GM11168 (cell line): ENCODE results near the gene GLYATL1.

ENCODE experiments used
- in situ Hi-C: fragments of 300-500 bp; cut with MboI; formaldehyde crosslinking; loops from one replicate; pipeline ENCODE4 v1.12.0; 2022; ENCODE audit warnings: low sequenced_read_pairs; ENCODE audit not compliant: unreplicated experiment

The GLYATL1 gene

GRCh38 chr11:58939277-58939676 is at the start of gene GLYATL1:
Gene GLYATL1 (plus strand): TSS chr11:58939488. CDS start chr11:58947088, 7,600 bp downstream.
- in situ Hi-C loops = no loop called here

GRCh38 chr11:58893899-58894298 is 45.4 kb upstream of the GLYATL1 start:
- in situ Hi-C loops = no loop called here

- in situ Hi-C loops = no loop called here
These were observed 41.2 kb upstream of the GLYATL1 start for GRCh38 chr11:58898106-58898505.

DNA sequence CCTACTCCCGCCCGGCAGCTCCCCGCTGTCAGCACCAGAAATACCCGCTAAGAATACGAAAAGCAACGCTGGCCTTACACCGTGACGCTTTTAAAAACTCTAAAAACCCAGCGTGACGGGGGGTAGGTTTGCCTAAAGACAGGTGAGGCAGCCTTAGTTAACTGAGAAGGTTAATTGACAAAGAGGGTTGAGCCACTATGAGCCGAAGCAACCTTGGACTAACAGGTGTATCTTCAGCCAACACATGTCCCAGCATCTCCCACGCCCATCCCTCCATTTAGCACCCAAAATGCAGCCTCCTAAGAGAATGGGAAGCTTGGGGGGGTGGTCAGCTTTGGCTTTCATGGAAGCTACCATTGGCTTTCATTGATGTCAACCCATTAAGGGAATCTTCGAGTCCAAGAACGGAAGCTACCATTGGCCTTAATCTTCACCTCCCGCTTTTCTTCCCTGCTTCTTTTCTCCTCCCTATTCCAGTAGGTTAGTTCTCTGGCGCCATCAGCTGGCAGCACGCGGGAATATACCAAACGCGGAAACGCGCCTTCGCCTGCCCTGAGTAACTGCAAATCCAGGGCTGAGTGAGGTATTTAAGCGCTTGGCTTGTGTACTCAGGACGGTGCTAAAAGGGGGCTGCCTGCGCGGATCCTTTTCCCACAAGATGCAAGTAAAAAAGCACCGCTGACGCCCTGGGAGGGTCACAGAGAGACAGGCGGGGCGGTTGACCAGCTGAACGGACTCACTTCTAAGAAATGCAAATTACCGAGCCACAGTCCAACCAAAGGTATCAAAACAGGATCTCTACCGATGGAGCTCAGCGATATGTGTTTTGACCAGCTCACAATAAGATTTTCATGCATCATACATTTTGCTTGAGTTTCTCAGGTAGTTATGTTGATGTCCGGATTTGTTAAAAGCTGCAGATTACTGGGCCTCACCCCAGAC is 38.5 kb upstream of the GLYATL1 start:
- in situ Hi-C loops = no loop called here

- in situ Hi-C loops = no loop called here
These were observed 36.4 kb upstream of the GLYATL1 start for GRCh38 chr11:58902881-58903280.

DNA sequence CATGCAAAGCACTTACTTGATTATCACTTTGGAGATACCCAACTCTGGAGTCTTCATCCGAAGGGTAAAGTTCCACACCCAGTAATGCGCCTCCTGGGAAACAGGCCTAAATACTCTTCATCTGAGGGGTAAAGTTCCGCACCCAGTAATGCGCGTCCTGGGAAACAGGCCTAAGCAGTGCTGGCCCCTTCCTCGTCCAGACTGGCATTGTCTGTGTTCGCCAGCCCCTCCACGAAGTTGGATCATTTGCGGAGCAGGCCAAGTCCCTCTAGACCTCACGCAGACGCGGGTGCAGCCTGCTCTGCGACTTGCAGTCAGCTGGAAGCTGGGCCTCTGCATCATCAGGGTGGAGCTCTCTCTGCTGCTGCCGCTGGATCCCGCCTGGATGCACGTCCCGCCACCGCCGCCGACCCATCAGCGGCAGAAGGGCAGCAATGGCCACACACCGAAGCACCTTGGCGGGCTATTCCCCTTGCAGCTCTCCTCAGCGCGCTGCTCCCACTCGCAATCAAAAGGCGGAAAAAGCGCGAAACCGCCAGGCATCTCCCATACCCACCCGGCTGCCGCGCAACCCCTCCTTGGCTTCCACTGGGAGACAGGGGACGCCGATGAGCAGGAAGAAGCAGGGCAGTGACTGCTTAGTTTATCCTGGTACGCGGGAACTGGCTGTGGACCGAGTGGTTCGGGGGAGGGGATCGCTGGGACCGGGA is 34.1 kb upstream of the GLYATL1 start:
- in situ Hi-C loops = no loop called here

GRCh38 chr11:58905721-58906547 is 33.4 kb upstream of the GLYATL1 start:
- in situ Hi-C loops = no loop called here

DNA sequence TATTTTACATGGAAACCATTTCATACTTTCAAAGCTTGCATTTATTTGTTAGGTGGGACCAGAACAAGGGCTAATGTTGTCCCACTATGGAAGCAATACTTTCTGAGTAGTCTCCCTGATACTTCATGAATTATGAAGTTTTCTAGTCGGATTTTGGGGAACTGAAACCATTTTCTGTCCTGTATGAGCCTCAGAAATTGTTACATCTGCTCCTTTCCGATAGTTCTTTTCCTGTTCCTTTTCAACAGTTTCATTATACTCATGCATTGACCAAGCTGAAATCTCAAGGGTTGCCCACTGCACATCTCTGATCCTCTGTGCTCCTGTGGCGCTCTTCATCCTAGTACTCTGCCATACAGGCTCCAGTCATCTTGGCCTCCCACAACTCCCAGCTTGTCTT is 31.5 kb upstream of the GLYATL1 start:
- in situ Hi-C loops = no loop called here

DNA sequence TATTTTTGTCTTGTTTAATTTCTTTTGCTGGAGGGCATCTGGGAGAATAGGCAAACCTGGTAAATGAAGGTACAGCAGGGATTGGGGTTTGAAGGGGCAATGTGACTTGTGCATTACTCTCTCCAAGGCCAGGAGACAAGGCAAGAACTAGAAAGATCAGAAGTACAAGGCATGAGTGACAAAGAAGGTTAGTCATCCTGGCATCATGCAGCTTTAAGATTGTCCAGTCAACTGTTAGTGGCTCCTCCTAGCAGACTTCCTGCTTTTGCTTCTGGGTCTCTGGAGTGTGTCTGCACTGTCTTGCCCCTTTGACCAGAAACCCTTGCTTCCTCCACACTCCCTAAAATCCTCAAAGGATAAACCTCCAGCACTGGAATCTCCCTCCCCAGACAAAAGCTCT is 27.2 kb upstream of the GLYATL1 start:
- in situ Hi-C loops = no loop called here

DNA sequence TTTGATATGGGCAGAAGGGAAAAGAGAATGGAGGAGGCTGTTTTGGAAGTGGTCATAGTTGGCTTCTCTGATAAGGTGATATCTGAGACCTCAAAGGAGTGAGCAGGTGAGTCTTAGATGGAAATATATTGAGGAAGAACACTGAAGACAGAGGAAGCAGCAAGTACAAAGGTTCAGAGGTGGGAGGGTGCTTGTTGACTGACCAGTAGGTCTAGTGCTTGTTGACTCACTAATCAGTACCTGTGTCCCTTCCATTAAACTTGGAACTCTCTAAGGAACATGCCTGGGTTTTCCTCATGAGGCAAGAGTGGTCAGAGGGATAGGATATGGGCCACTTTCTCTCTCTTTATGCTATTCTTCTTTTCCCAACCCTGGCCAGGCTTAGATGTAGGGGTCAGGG is 25.6 kb upstream of the GLYATL1 start:
- in situ Hi-C loops = no loop called here

- in situ Hi-C loops = no loop called here
These were observed 24.3 kb upstream of the GLYATL1 start for GRCh38 chr11:58914821-58915543.

- in situ Hi-C loops = no loop called here
These were observed 22.7 kb upstream of the GLYATL1 start for GRCh38 chr11:58916637-58917036.

GRCh38 chr11:58917159-58917783 is 22.0 kb upstream of the GLYATL1 start:
- in situ Hi-C loops = no loop called here

DNA sequence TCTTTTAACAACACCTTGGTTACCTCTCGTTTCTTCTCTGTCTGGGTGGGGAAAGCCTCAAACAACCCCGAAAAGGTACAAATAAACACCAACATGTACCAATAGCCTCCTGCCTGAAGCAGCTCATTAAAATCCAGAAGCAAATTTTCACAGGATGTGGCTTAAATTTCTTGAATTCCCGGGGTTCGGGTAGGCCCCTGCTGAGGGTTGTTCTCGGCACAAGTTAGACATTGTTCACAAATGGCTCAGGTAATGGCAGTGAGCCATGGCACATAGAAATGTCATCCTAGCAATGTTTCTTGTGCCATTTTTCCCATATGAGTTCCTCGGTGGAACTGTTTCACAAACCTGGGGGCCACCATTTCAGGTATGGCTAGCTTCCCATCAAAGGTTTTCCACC is 19.7 kb upstream of the GLYATL1 start:
- in situ Hi-C loops = no loop called here

- in situ Hi-C loops = no loop called here
These were observed 19.3 kb upstream of the GLYATL1 start for GRCh38 chr11:58919980-58920379.

GRCh38 chr11:58921778-58922390 is 17.4 kb upstream of the GLYATL1 start:
- in situ Hi-C loops = no loop called here

GRCh38 chr11:58922479-58922878 is 16.8 kb upstream of the GLYATL1 start:
- in situ Hi-C loops = no loop called here

DNA sequence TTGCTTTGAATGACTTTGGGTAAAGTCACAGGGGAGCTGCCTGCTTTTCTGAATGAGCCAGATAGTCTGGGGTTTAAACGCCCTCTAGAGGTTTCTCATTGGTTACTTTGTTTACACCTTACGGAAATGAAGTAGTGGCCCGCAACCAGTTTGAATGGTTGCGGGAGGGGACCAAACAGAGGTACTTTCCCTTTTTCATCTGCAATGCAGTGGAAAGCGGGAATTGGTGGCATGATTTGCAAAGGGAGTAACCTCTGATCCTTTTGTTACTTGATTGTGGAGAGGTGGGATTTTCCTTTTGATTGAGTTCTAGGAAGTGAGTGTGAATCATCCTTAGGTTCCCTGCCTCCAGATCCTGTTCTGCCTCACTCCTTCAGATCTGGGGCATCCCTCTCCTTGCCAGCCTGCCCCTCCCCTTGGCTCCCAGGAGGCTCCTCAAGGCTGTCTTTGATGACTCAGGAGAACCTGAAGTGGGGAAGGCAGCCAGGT is 15.9 kb upstream of the GLYATL1 start:
- in situ Hi-C loops = no loop called here

- in situ Hi-C loops = no loop called here
These were observed 15.1 kb upstream of the GLYATL1 start for GRCh38 chr11:58924230-58924629.
